ENCODE results near the gene SLC4A4. TPM values are rescaled to one million over a fixed set of nuclear protein-coding genes. Genes with fewer than 3 reads are reported as not detected.

Gene SLC4A4
- total RNA-seq, 1 donor from 2014 or later = 37.7 TPM

- peaks cover 7% of the 10 kb centered on the region for H3K4me1 Mint-ChIP-seq (ENCODE audit: unreplicated experiment)
- no peaks in the 10 kb centered on the region for H3K27me3 Mint-ChIP-seq (ENCODE audit: unreplicated experiment)
- H3K9me3 Mint-ChIP-seq (ENCODE audit: unreplicated experiment) = no peaks in the 10 kb centered on the region
- no peak overlapping the region for H3K27ac Mint-ChIP-seq (ENCODE audit: unreplicated experiment)
- H3K4me3 Mint-ChIP-seq (ENCODE audit: unreplicated experiment) = no peak overlapping the region
- DNase-seq (ENCODE audit: extremely low spot score, unreplicated experiment) = no peak
- H3K36me3 Mint-ChIP-seq (ENCODE audit: unreplicated experiment) = no peaks in the 10 kb centered on the region
- no peak for TF ChIP-seq CTCF (IDR thresholded peaks at IDR 0.05)
These were observed 249.2 kb downstream of the SLC4A4 start for GRCh38 chr4:71587995-71588394.

- no peaks in the 10 kb centered on the region for H3K9me3 Mint-ChIP-seq (ENCODE audit: unreplicated experiment)
These were observed 254.0 kb downstream of the SLC4A4 start for GRCh38 chr4:71592793-71593192.

GRCh38 chr4:71593311-71593710, 254.5 kb downstream of the SLC4A4 start:
- no peak for DNase-seq (ENCODE audit: extremely low spot score, unreplicated experiment)
- TF ChIP-seq CTCF (IDR thresholded peaks at IDR 0.05) = no peak
- H3K9me3 Mint-ChIP-seq (ENCODE audit: unreplicated experiment) = no peaks in the 10 kb centered on the region
- peaks cover 4% of the 10 kb centered on the region for H3K36me3 Mint-ChIP-seq (ENCODE audit: unreplicated experiment)
- H3K4me3 Mint-ChIP-seq (ENCODE audit: unreplicated experiment) = no peak overlapping the region
- H3K27ac Mint-ChIP-seq (ENCODE audit: unreplicated experiment) = no peak overlapping the region
- peaks cover 23% of the 10 kb centered on the region for H3K4me1 Mint-ChIP-seq (ENCODE audit: unreplicated experiment)
- H3K27me3 Mint-ChIP-seq (ENCODE audit: unreplicated experiment) = peaks cover under 1% of the 10 kb centered on the region

More at GRCh38 chr4:71592793-71593192, 254.0 kb downstream of the SLC4A4 start:
- no peaks in the 10 kb centered on the region for H3K27me3 Mint-ChIP-seq (ENCODE audit: unreplicated experiment)
- no peak overlapping the region for H3K4me3 Mint-ChIP-seq (ENCODE audit: unreplicated experiment)
- no peak for TF ChIP-seq CTCF (IDR thresholded peaks at IDR 0.05)
- H3K27ac Mint-ChIP-seq (ENCODE audit: unreplicated experiment) = no peak overlapping the region
- H3K36me3 Mint-ChIP-seq (ENCODE audit: unreplicated experiment) = no peaks in the 10 kb centered on the region
- H3K4me1 Mint-ChIP-seq (ENCODE audit: unreplicated experiment) = peaks cover 23% of the 10 kb centered on the region
- no peak for DNase-seq (ENCODE audit: extremely low spot score, unreplicated experiment)

GRCh38 chr4:71595576-71596108, 256.8 kb downstream of the SLC4A4 start:
- peaks cover 4% of the 10 kb centered on the region for H3K36me3 Mint-ChIP-seq (ENCODE audit: unreplicated experiment)
- peaks cover 33% of the 10 kb centered on the region for H3K4me1 Mint-ChIP-seq (ENCODE audit: unreplicated experiment)
- TF ChIP-seq CTCF (IDR thresholded peaks at IDR 0.05) = no peak
- peak overlapping the region; percentile 43 for H3K27ac Mint-ChIP-seq (ENCODE audit: unreplicated experiment)
- H3K9me3 Mint-ChIP-seq (ENCODE audit: unreplicated experiment) = no peaks in the 10 kb centered on the region
- no peak for DNase-seq (ENCODE audit: extremely low spot score, unreplicated experiment)
- H3K4me3 Mint-ChIP-seq (ENCODE audit: unreplicated experiment) = no peak overlapping the region
- H3K27me3 Mint-ChIP-seq (ENCODE audit: unreplicated experiment) = peaks cover 7% of the 10 kb centered on the region

GRCh38 chr4:71599578-71599977, 260.8 kb downstream of the SLC4A4 start:
- H3K36me3 Mint-ChIP-seq (ENCODE audit: unreplicated experiment) = peaks cover 4% of the 10 kb centered on the region

More at GRCh38 chr4:71599578-71599977, 260.8 kb downstream of the SLC4A4 start:
- H3K4me1 Mint-ChIP-seq (ENCODE audit: unreplicated experiment) = peaks cover 46% of the 10 kb centered on the region
- no peak overlapping the region for H3K27ac Mint-ChIP-seq (ENCODE audit: unreplicated experiment)
- no peak for TF ChIP-seq CTCF (IDR thresholded peaks at IDR 0.05)
- peaks cover 7% of the 10 kb centered on the region for H3K27me3 Mint-ChIP-seq (ENCODE audit: unreplicated experiment)
- no peak overlapping the region for H3K4me3 Mint-ChIP-seq (ENCODE audit: unreplicated experiment)
- no peak for DNase-seq (ENCODE audit: extremely low spot score, unreplicated experiment)
- H3K9me3 Mint-ChIP-seq (ENCODE audit: unreplicated experiment) = no peaks in the 10 kb centered on the region
